CD4-positive, alpha-beta T cell (primary cell): ENCODE data around the gene LCE7A. TPM values are rescaled to one million over a fixed set of nuclear protein-coding genes. Genes with fewer than 3 reads are reported as not detected.

Experiments used
- ATAC-seq: fragments of 200-7000 bp; cut with Tn5 transposase; one replicate; pipeline ENCODE4 v1.10.0; 2022; ENCODE audit warnings: mild to moderate bottlenecking; ENCODE audit not compliant: poor library complexity
- CTCF ChIA-PET: fragments of 350-600 bp; sonication (Branson Sonifier 250); formaldehyde crosslinking; loops from one replicate; lab custom pipeline; 2021; ENCODE audit warnings: antibody characterized with exemption, inconsistent platforms; lab: Charles Lee
- POLR2A ChIA-PET: fragments of 350-600 bp; sonication (Branson Sonifier 250); formaldehyde crosslinking; loops from one replicate; lab custom pipeline; 2021; ENCODE audit warnings: antibody characterized with exemption, inconsistent platforms; lab: Charles Lee
- DNase-seq, 14 experiments: peaks; one replicate each; pipeline ENCODE4 v3.0.0-alpha.2; 2013 to 2020; ENCODE audit warnings: mixed read lengths in 2 of 14
- H3K27ac ChIP-seq, 2 donors: one replicate each; pipeline versions ENCODE4 v1.5.1 to v1.7.0; 2013; ENCODE audit warnings: low read length in 2 of 2, low read depth in 1 of 2, mild to moderate bottlenecking in 1 of 2
- H3K27me3 ChIP-seq, 2 experiments: 1 replicate in 1 of 2; 2 replicates in 1 of 2; pipeline versions ENCODE4 v1.6.1 to v1.7.0; 2013; ENCODE audit warnings: low read length in 2 of 2, control low read depth in 1 of 2, mild to moderate bottlenecking in 1 of 2, moderate library complexity in 1 of 2; ENCODE audit not compliant: insufficient read depth in 2 of 2, control insufficient read depth in 1 of 2
- H3K36me3 ChIP-seq: one replicate; pipeline ENCODE4 v1.6.1; 2013; ENCODE audit warnings: low read length, control low read depth; ENCODE audit not compliant: insufficient read depth
- H3K4me1 ChIP-seq: one replicate; pipeline ENCODE4 v1.6.1; 2013; ENCODE audit warnings: low read length, control low read depth; ENCODE audit not compliant: insufficient read depth
- H3K4me3 ChIP-seq: one replicate; pipeline ENCODE4 v1.5.1; 2013; ENCODE audit warnings: mild to moderate bottlenecking, low read length, moderate library complexity
- H3K9me3 ChIP-seq, 2 experiments: 1 replicate in 1 of 2; 2 replicates in 1 of 2; pipeline versions ENCODE4 v1.6.1 to v1.7.0; 2013; ENCODE audit warnings: low read length in 2 of 2, mild to moderate bottlenecking in 2 of 2, control low read depth in 1 of 2, moderate library complexity in 1 of 2; ENCODE audit not compliant: control insufficient read depth in 1 of 2, insufficient read depth in 1 of 2
- H3K27ac Mint-ChIP-seq: one replicate; pipeline ENCODE4 v1.8.0; 2020; ENCODE audit warnings: mixed read lengths
- H3K27me3 Mint-ChIP-seq: one replicate; pipeline ENCODE4 v1.8.0; 2021; ENCODE audit warnings: mixed read lengths
- H3K36me3 Mint-ChIP-seq: one replicate; pipeline ENCODE4 v1.8.0; 2021; ENCODE audit warnings: low read depth, mixed read lengths
- H3K4me1 Mint-ChIP-seq: one replicate; pipeline ENCODE4 v1.8.0; 2021; ENCODE audit warnings: low read depth, mixed read lengths
- H3K4me3 Mint-ChIP-seq: one replicate; pipeline ENCODE4 v1.8.0; 2020; ENCODE audit warnings: mild to moderate bottlenecking, mixed read lengths
- H3K9me3 Mint-ChIP-seq: one replicate; pipeline ENCODE4 v1.8.0; 2020; ENCODE audit warnings: mixed read lengths
- CTCF ChIP-seq: fragments of 200-600 bp; IDR thresholded peaks from one replicate; pipeline ENCODE4 v1.8.0; 2022; ENCODE audit warnings: antibody characterized with exemption, mild to moderate bottlenecking
- intact Hi-C, 2 experiments: fragments of 100-400 bp; cut with DNase I in 1 of 2; cut with micrococcal nuclease in 1 of 2; formaldehyde crosslinking; loops; one replicate each; pipeline versions ENCODE4 v1.15.1 to v1.9.0; 2023 to 2025; cut with DNase I, micrococcal nuclease
- total RNA-seq, 174 experiments: library from RNA in 2 of 174; stranded (reverse) in 2 of 174; gene quantifications; one replicate each; pipeline ENCODE4 v1.2.3 and lab custom pipeline; 2021 to 2026

LCE7A gene
- total RNA-seq, 2 experiments from 2014 or later = not detected

- Mint-ChIP-seq H3K36me3 (no peaks in the 10 kb centered on the region), H3K27me3 (peaks cover 5% of the 10 kb centered on the region), H3K4me1 (no peaks in the 10 kb centered on the region), H3K4me3 (no peak overlapping the region), H3K27ac (no peak overlapping the region), H3K9me3 (no peaks in the 10 kb centered on the region)
- no peak for TF ChIP-seq CTCF
- H3K27ac ChIP-seq = no peak overlapping the region
- no peaks in the 10 kb centered on the region for H3K36me3 ChIP-seq
- POLR2A ChIA-PET = no interaction called here
- intact Hi-C loops = no loop called here
- CTCF ChIA-PET = no interaction called here
- no peak overlapping the region for H3K4me3 ChIP-seq
- no peak for DNase-seq
- no peaks in the 10 kb centered on the region for H3K27me3 ChIP-seq
- ATAC-seq = no peak
- no peaks in the 10 kb centered on the region for H3K4me1 ChIP-seq
- H3K9me3 ChIP-seq = peaks cover 0 to 7% of the 10 kb centered on the region in 2 experiments
Measured at GRCh38 chr1:152884085-152884484, 24.3 kb downstream of the LCE7A start.

DNA sequence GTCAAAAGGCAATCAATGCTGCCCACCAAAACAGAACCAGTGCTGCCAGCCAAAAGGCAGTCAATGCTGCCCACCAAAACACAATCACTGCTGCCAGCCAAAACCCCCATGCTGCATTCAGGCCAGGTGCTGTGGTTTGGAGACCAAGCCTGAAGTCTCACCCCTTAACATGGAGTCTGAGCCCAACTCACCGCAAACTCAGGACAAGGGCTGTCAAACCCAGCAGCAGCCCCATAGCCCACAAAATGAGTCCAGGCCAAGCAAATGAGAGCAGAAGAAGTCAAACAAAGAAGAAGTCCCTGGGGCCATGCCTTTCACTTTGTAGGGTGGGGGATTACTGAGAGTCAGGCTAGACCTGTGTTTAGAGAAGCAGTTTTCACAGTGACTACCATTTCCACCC is 24.7 kb downstream of the LCE7A start:
- no peaks in the 10 kb centered on the region for H3K27me3 ChIP-seq
- no peaks in the 10 kb centered on the region for H3K36me3 Mint-ChIP-seq
- no peak overlapping the region for H3K27ac Mint-ChIP-seq
- DNase-seq (no peak), ATAC-seq (no peak)
- ChIA-PET CTCF (no interaction called here), POLR2A (no interaction called here)
- no peak overlapping the region for H3K4me3 ChIP-seq
- no peak for TF ChIP-seq CTCF
- H3K9me3 Mint-ChIP-seq = no peaks in the 10 kb centered on the region
- no peak overlapping the region for H3K27ac ChIP-seq
- no peaks in the 10 kb centered on the region for H3K4me1 ChIP-seq
- H3K36me3 ChIP-seq = no peaks in the 10 kb centered on the region
- no peak overlapping the region for H3K4me3 Mint-ChIP-seq
- intact Hi-C loops = no loop called here
- H3K9me3 ChIP-seq = peaks cover 0 to 7% of the 10 kb centered on the region in 2 experiments
- no peaks in the 10 kb centered on the region for H3K4me1 Mint-ChIP-seq
- peaks cover 5% of the 10 kb centered on the region for H3K27me3 Mint-ChIP-seq

- H3K4me3 ChIP-seq = no peak overlapping the region
- no peak for ATAC-seq
- Mint-ChIP-seq H3K4me1 (no peaks in the 10 kb centered on the region), H3K36me3 (no peaks in the 10 kb centered on the region), H3K27ac (no peak overlapping the region), H3K27me3 (peaks cover 7% of the 10 kb centered on the region), H3K4me3 (no peak overlapping the region), H3K9me3 (no peaks in the 10 kb centered on the region)
- TF ChIP-seq CTCF = no peak
- H3K27me3 ChIP-seq = no peaks in the 10 kb centered on the region
- DNase-seq = no peak
- H3K4me1 ChIP-seq = no peaks in the 10 kb centered on the region
- no peak overlapping the region for H3K27ac ChIP-seq
- POLR2A ChIA-PET = no interaction called here
- peaks cover 0 to 7% of the 10 kb centered on the region in 2 experiments for H3K9me3 ChIP-seq
- H3K36me3 ChIP-seq = no peaks in the 10 kb centered on the region
- CTCF ChIA-PET = no interaction called here
- intact Hi-C loops = no loop called here
Measured at GRCh38 chr1:152884966-152885624, 25.3 kb downstream of the LCE7A start.
